ENCODE data around the gene NAA35.

DNA sequence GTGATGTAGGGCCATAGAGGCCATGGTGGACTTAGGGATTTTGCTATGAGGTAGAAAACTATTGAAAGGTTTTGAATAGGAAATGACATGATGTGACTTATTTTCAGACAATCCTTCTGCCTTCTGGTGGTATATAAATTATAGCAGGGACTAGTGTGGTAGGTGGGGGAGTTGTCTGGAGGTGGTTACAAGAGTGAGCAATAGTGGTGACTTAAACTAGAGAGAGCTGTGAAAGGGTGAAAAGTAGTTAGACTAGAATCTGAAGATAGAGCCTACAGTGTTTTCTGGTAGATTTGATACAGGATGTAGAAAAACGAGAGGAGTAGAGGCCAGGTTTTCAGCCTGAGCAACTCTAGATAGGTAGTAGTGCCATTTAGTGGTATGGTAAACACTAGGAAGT lies 32.3 kb downstream of the NAA35 start:
- TF ChIP-seq, protein P1, sequence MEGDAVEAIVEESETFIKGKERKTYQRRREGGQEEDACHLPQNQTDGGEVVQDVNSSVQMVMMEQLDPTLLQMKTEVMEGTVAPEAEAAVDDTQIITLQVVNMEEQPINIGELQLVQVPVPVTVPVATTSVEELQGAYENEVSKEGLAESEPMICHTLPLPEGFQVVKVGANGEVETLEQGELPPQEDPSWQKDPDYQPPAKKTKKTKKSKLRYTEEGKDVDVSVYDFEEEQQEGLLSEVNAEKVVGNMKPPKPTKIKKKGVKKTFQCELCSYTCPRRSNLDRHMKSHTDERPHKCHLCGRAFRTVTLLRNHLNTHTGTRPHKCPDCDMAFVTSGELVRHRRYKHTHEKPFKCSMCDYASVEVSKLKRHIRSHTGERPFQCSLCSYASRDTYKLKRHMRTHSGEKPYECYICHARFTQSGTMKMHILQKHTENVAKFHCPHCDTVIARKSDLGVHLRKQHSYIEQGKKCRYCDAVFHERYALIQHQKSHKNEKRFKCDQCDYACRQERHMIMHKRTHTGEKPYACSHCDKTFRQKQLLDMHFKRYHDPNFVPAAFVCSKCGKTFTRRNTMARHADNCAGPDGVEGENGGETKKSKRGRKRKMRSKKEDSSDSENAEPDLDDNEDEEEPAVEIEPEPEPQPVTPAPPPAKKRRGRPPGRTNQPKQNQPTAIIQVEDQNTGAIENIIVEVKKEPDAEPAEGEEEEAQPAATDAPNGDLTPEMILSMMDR (IDR thresholded peaks at IDR 0.05; ENCODE audit: poor library complexity): no peak
- no peak for TF ChIP-seq EZH2phosphoT487 (IDR thresholded peaks at IDR 0.05; ENCODE audit: low read depth, severe bottlenecking, unreplicated experiment)
